Testis (tissue), 3 donors: Measurements from ENCODE around the gene NR4A1. TPM values are rescaled to one million over a fixed set of nuclear protein-coding genes. Genes with fewer than 3 reads are reported as not detected.

Source experiments
- DNase-seq: peaks from one replicate; pipeline ENCODE4 v3.0.0-alpha.2; 2019
- H3K27ac ChIP-seq, 2 donors: fragments of 200-600 bp; sonication (generic); one replicate each; pipeline ENCODE4 v1.5.1; 2019
- H3K27me3 ChIP-seq: fragments of 200-600 bp; sonication (generic); one replicate; pipeline ENCODE4 v1.5.1; 2019
- H3K36me3 ChIP-seq: fragments of 200-600 bp; sonication (generic); one replicate; pipeline ENCODE4 v1.5.1; 2017; ENCODE audit warnings: low read depth; ENCODE audit errors: missing control alignments
- H3K4me1 ChIP-seq: fragments of 200-600 bp; sonication (generic); one replicate; pipeline ENCODE4 v1.5.1; 2019
- H3K4me3 ChIP-seq, 2 donors: fragments of 200-600 bp; sonication (generic); one replicate each; pipeline ENCODE4 v1.5.1; 2017 to 2019
- H3K9me3 ChIP-seq: fragments of 200-600 bp; sonication (generic); one replicate; pipeline ENCODE4 v1.5.1; 2017
- CTCF ChIP-seq, 3 experiments: fragments of 450-650 bp in 2 of 3; fragments of 200-600 bp in 1 of 3; sonication (generic) in 1 of 3; IDR thresholded peaks; one replicate each; pipeline ENCODE4 v1.5.1; 2016 to 2019; ENCODE audit warnings: antibody characterized with exemption in 3 of 3, mild to moderate bottlenecking in 2 of 3, moderate library complexity in 1 of 3
- POLR2A ChIP-seq: fragments of 450-650 bp; IDR thresholded peaks from one replicate; pipeline ENCODE4 v1.6.1; 2017; ENCODE audit warnings: antibody characterized with exemption, mild to moderate bottlenecking, moderate library complexity
- WGBS, 2 donors: methylation state at CpG; one replicate each; pipeline ENCODE4 v1.1.5; 2018; 5-methylcytosine and 5-hydroxymethylcytosine counted together
- intact Hi-C: fragments of 100-400 bp; cut with DNase I; formaldehyde crosslinking; loops from one replicate; pipeline ENCODE4 v1.15.1; 2023; ENCODE audit warnings: low total_unique reads
- polyA plus RNA-seq: library from polyadenylated mRNA; stranded (reverse); fragments of 350-450 nt; fragmentation: Illumina TruSeq; extraction: RNeasy Lipid Tissue Mini Kit (QIAGEN cat#74804); gene quantifications from one replicate; pipeline ENCODE4 v1.2.3, GENCODE V29; 2014; ENCODE audit warnings: low read depth, low replicate concordance; ENCODE audit not compliant: insufficient read depth
- total RNA-seq, 2 donors: library from RNA; depleted of rRNA; stranded (reverse); fragments of >200 nt; gene quantifications; one replicate each; pipeline ENCODE4 v1.2.3, GENCODE V29; 2016

NR4A1 gene
- total and polyA plus RNA-seq, 3 donors from 2014 or later = 41.5 to 88.5 (median 55.1) TPM

DNA sequence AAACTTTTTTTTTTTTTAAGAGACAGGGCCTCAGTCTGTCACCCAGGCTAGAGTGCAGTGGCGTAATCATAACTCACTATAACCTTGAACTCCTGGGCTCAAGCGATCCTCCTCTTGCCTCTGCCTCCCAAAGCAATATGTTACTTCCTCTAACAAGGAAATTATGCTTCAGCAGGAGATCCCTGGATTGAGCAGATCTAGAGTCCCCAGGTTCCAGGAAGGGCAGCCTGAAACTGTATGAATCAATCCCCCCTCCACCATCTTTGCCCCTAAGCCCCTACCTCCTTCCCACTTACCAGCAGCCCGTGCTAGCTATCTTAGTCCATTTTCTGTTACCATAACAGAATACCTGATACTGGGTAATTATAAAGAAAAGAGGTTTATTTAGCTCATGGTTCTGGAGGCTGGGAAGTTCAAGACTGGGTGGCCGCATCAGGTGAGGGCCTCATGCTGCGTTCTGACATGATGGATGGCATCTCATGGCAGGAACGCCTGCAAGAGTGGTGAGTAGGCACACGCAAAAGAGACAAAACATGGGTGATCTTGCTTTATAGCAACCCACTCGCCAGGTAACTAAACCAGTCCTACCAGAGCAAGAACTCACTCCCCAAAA, 39.5 kb upstream of the NR4A1 start:
- WGBS, 2 donors = 79 to 94% methylated on average over 8 of the region's 8 CpGs
- DNase-seq = no peak
- Histone ChIP-seq H3K4me3 (no peak overlapping the region), H3K27me3 (no peaks in the 10 kb centered on the region), H3K9me3 (no peaks in the 10 kb centered on the region), H3K36me3 (no peaks in the 10 kb centered on the region), H3K27ac (peak overlapping the region; percentile 94 to 96), H3K4me1 (peaks cover 39% of the 10 kb centered on the region)
- intact Hi-C loops = no loop called here
- TF ChIP-seq CTCF (IDR thresholded peaks at IDR 0.05) (no peak), POLR2A (no peak)

- DNase-seq = no peak
- 80 to 84% methylated on average over 16 of the region's 16 CpGs for WGBS, 2 donors
Measured at GRCh38 chr12:52013626-52014310, 37.5 kb upstream of the NR4A1 start.

GRCh38 chr12:52014567-52015530, 36.4 kb upstream of the NR4A1 start:
- intact Hi-C loops = no loop called here
- 49 to 60% methylated on average over 13 to 93 of the region's 93 CpGs for WGBS, 2 donors
- H3K4me1 ChIP-seq = peaks cover 17% of the 10 kb centered on the region
- H3K9me3 ChIP-seq = no peaks in the 10 kb centered on the region
- no peaks in the 10 kb centered on the region for H3K27me3 ChIP-seq
- no peak overlapping the region for H3K27ac ChIP-seq
- peak; percentile 48 for DNase-seq
- H3K4me3 ChIP-seq = peak overlapping the region in 1 of 2 donors; percentile 38
- TF ChIP-seq POLR2A = no peak
- no peaks in the 10 kb centered on the region for H3K36me3 ChIP-seq

More at GRCh38 chr12:52013626-52014310, 37.5 kb upstream of the NR4A1 start:
- TF ChIP-seq CTCF (IDR thresholded peaks at IDR 0.05) (no peak), POLR2A (no peak)
- Histone ChIP-seq H3K4me1 (peaks cover 27% of the 10 kb centered on the region), H3K9me3 (no peaks in the 10 kb centered on the region), H3K4me3 (peak overlapping the region in 1 of 2 donors; percentile 5), H3K27ac (no peak overlapping the region), H3K36me3 (no peaks in the 10 kb centered on the region), H3K27me3 (no peaks in the 10 kb centered on the region)
- intact Hi-C loops = no loop called here

GRCh38 chr12:52015532-52016041, 35.7 kb upstream of the NR4A1 start:
- TF ChIP-seq CTCF (IDR thresholded peaks at IDR 0.05) (no peak), POLR2A (no peak)
- Histone ChIP-seq H3K27me3 (no peaks in the 10 kb centered on the region), H3K36me3 (no peaks in the 10 kb centered on the region), H3K4me1 (peaks cover 12% of the 10 kb centered on the region), H3K4me3 (peak overlapping the region in 1 of 2 donors; percentile 38), H3K27ac (no peak overlapping the region), H3K9me3 (no peaks in the 10 kb centered on the region)
- 50 to 77% methylated on average over 3 to 10 of the region's 10 CpGs for WGBS, 2 donors
- intact Hi-C loops = no loop called here
- DNase-seq = no peak
